ENCODE results near the gene MAP3K6. TPM values are rescaled to one million over a fixed set of nuclear protein-coding genes. Genes with fewer than 3 reads are reported as not detected.
A peak's percentile ranks its signal among the peaks of the same experiment; 100 is the strongest.

The MAP3K6 gene
- total and polyA plus RNA-seq, 7 experiments from 2014 or later = 5.9 to 17.0 (median 14.2) TPM

DNA sequence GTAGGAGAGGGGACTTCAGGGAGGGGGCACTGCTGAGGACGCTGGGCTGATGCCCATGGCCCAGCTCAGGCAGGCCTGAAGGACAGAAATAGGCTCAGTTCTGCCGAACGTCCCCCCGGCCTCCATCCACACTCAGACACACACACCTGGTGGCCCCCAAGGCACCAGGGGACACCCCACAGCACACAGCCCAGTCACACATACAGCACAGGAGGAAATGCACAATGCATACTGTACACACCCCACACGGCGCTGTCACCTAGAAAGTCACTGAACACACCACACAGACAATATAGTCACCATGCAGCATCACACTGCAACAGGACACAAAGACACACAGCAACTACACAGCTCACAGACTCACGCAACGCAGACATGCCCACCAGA lies 24.4 kb downstream of the MAP3K6 start:
- no peaks in the 10 kb centered on the region for H3K9me3 ChIP-seq (ENCODE audit: control insufficient read depth in 2 of 3, low read length in 3 of 3)

GRCh38 chr1:27341525-27342252 lies 25.1 kb downstream of the MAP3K6 start, which contains the start of gene SYTL1:
Gene SYTL1, plus strand, starts transcription at chr1:27342022. Its CDS starts 3,313 bp downstream, at chr1:27345335.
- Histone ChIP-seq H3K4me3 (ENCODE audit: low read length) (peak within 1 kb of the TSS; percentile 85), H3K4me1 (ENCODE audit: control insufficient read depth in 2 of 2, insufficient read depth in 2 of 2, low read length in 2 of 2) (peaks cover 11 to 29% of the 10 kb centered on the region in 2 donors), H3K36me3 (ENCODE audit: control insufficient read depth in 2 of 3, insufficient read depth in 3 of 3, low read length in 3 of 3) (peaks cover 0 to 23% (median 0%) of the 10 kb centered on the region in 3 experiments), H3K27me3 (ENCODE audit: control insufficient read depth in 2 of 2, insufficient read depth in 2 of 2, low read length in 2 of 2) (no peaks in the 10 kb centered on the region), H3K27ac (ENCODE audit: low read depth, low read length) (peak within 1 kb of the TSS; percentile 87), H3K9me3 (ENCODE audit: control insufficient read depth in 2 of 3, low read length in 3 of 3) (no peaks in the 10 kb centered on the region)
- ChIA-PET POLR2A (interaction anchor here (0.7 to 7.2 kb wide), 12 partner anchors 9 to 870 kb away, joined by 3 to 111 read pairs (median 4); partner anchors contain the start of genes HMGN2 and TMEM222), CTCF (interaction anchor here (0.5 to 2.8 kb wide), 10 partner anchors 9 to 893 kb away, joined by 3 to 23 read pairs (median 4); partner anchors contain the start of gene IFI6)
- peak; percentile 74 for ATAC-seq
- peak; percentile 49 to 72 (median 60) for DNase-seq
- peaks cover 22 to 68% (median 53%) of the 10 kb centered on the region in 7 donors for H3K4me1 Mint-ChIP-seq
- H3K4me3 Mint-ChIP-seq = peak within 1 kb of the TSS; percentile 91 to 100 (median 96)
- no peaks in the 10 kb centered on the region for H3K27me3 Mint-ChIP-seq
- intact Hi-C loops (cut with micrococcal nuclease) = loop anchor here (1.0 to 5.0 kb wide), 6 partner anchors 8 to 1211 kb away; partner anchors contain the start of genes MAP3K6 (in 1 of the 2), TMEM222 (in 1 of the 2) and TRNAU1AP (in 1 of the 2)
- H3K27ac Mint-ChIP-seq = peak within 1 kb of the TSS; percentile 86 to 98 (median 94)
- H3K9me3 Mint-ChIP-seq = peaks cover 0 to 4% (median 0%) of the 10 kb centered on the region in 11 donors
- H3K36me3 Mint-ChIP-seq = peaks cover 4 to 26% (median 6%) of the 10 kb centered on the region in 5 donors

More for the DNA sequence above, 24.4 kb downstream of the MAP3K6 start:
- ChIA-PET CTCF (interaction anchor here (0.5 to 2.8 kb wide), 11 partner anchors 10 to 892 kb away, joined by 3 to 23 read pairs (median 4); partner anchors contain the start of gene IFI6), POLR2A (interaction anchor here (0.7 to 7.2 kb wide), 11 partner anchors 9 to 870 kb away, joined by 3 to 111 read pairs (median 4); partner anchors contain the start of genes HMGN2 and TMEM222)
- Histone ChIP-seq H3K4me3 (ENCODE audit: low read length) (peak overlapping the region; percentile 85), H3K36me3 (ENCODE audit: control insufficient read depth in 2 of 3, insufficient read depth in 3 of 3, low read length in 3 of 3) (peaks cover 0 to 20% (median 3%) of the 10 kb centered on the region in 3 experiments), H3K27ac (ENCODE audit: low read depth, low read length) (peak overlapping the region; percentile 87), H3K4me1 (ENCODE audit: control insufficient read depth in 2 of 2, insufficient read depth in 2 of 2, low read length in 2 of 2) (peaks cover 11 to 29% of the 10 kb centered on the region in 2 donors), H3K27me3 (ENCODE audit: control insufficient read depth in 2 of 2, insufficient read depth in 2 of 2, low read length in 2 of 2) (no peaks in the 10 kb centered on the region)
- intact Hi-C loops (cut with micrococcal nuclease) = loop anchor here (1.0 to 5.0 kb wide), 5 partner anchors 15 to 1210 kb away; partner anchors contain the start of genes MAP3K6 (in 1 of the 2), TMEM222 (in 1 of the 2) and TRNAU1AP (in 1 of the 2)
- Mint-ChIP-seq H3K36me3 (peaks cover 4 to 23% (median 9%) of the 10 kb centered on the region in 5 donors), H3K27me3 (no peaks in the 10 kb centered on the region), H3K4me1 (peaks cover 22 to 68% (median 57%) of the 10 kb centered on the region in 7 donors), H3K9me3 (peaks cover 0 to 4% (median 0%) of the 10 kb centered on the region in 11 donors), H3K4me3 (peak overlapping the region; percentile 91 to 100 (median 96)), H3K27ac (peak overlapping the region; percentile 86 to 98 (median 94))
- ATAC-seq (peak; percentile 44), DNase-seq (peak in 4 of 9 donors; percentile 30 to 40 (median 34))

DNA sequence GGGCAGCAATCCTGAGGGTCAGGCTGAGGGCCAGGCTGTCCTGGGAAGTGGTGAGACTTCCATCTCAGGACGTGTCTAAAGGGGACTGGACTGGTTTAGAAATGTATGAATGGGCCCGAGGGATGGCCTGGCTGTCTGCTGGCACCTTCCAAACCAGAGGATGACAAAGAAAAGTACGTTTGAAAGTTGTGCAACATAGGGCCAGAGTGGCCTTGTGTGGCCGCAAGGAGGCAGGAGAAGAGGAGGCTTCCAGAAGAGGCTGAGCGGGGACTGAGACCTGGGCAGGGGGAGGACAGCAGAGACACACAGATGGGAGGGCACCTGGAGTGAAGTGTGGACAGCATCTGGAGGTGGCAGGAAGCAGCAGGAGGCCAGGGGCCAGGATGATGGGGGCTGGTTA lies 27.5 kb downstream of the MAP3K6 start:
- CTCF ChIA-PET = interaction anchor here (1.0 to 1.5 kb wide), 4 partner anchors 12 to 48 kb away, joined by 3 to 4 read pairs (median 3); no protein-coding TSS in a partner anchor
- Histone ChIP-seq H3K4me3 (ENCODE audit: low read length) (no peak overlapping the region), H3K36me3 (ENCODE audit: control insufficient read depth in 2 of 3, insufficient read depth in 3 of 3, low read length in 3 of 3) (peaks cover 4 to 31% (median 6%) of the 10 kb centered on the region in 3 experiments), H3K4me1 (ENCODE audit: control insufficient read depth in 2 of 2, insufficient read depth in 2 of 2, low read length in 2 of 2) (peaks cover 11 to 19% of the 10 kb centered on the region in 2 donors), H3K9me3 (ENCODE audit: control insufficient read depth in 2 of 3, low read length in 3 of 3) (no peaks in the 10 kb centered on the region), H3K27ac (ENCODE audit: low read depth, low read length) (peak overlapping the region; percentile 45), H3K27me3 (ENCODE audit: control insufficient read depth in 2 of 2, insufficient read depth in 2 of 2, low read length in 2 of 2) (no peaks in the 10 kb centered on the region)
- H3K4me3 Mint-ChIP-seq = peak overlapping the region in 9 of 10 donors; percentile 2 to 97 (median 59)
- intact Hi-C loops (cut with micrococcal nuclease) = no loop called here
- peaks cover 0 to 4% (median 0%) of the 10 kb centered on the region in 11 donors for H3K9me3 Mint-ChIP-seq
- no peaks in the 10 kb centered on the region for H3K27me3 Mint-ChIP-seq
- POLR2A ChIA-PET = interaction anchor here (0.8 to 2.2 kb wide), 5 partner anchors 10 to 15 kb away, joined by 3 to 5 read pairs (median 4); no protein-coding TSS in a partner anchor
- peaks cover 0 to 18% (median 5%) of the 10 kb centered on the region in 5 donors for H3K36me3 Mint-ChIP-seq
- DNase-seq (no peak), ATAC-seq (no peak)
- peak overlapping the region; percentile 56 to 98 (median 91) for H3K27ac Mint-ChIP-seq
- peaks cover 17 to 48% (median 38%) of the 10 kb centered on the region in 7 donors for H3K4me1 Mint-ChIP-seq

- Histone ChIP-seq H3K36me3 (ENCODE audit: control insufficient read depth in 2 of 3, insufficient read depth in 3 of 3, low read length in 3 of 3) (peaks cover 4 to 36% (median 9%) of the 10 kb centered on the region in 3 experiments), H3K27me3 (ENCODE audit: control insufficient read depth in 2 of 2, insufficient read depth in 2 of 2, low read length in 2 of 2) (no peaks in the 10 kb centered on the region), H3K9me3 (ENCODE audit: control insufficient read depth in 2 of 3, low read length in 3 of 3) (no peaks in the 10 kb centered on the region), H3K27ac (ENCODE audit: low read depth, low read length) (peak overlapping the region; percentile 45), H3K4me3 (ENCODE audit: low read length) (no peak overlapping the region), H3K4me1 (ENCODE audit: control insufficient read depth in 2 of 2, insufficient read depth in 2 of 2, low read length in 2 of 2) (peaks cover 11 to 15% of the 10 kb centered on the region in 2 donors)
- Mint-ChIP-seq H3K4me1 (peaks cover 17 to 45% (median 33%) of the 10 kb centered on the region in 7 donors), H3K36me3 (peaks cover 0 to 20% (median 9%) of the 10 kb centered on the region in 5 donors), H3K27me3 (no peaks in the 10 kb centered on the region), H3K27ac (peak overlapping the region; percentile 56 to 98 (median 91)), H3K4me3 (peak overlapping the region in 3 of 10 donors; percentile 59 to 97 (median 72)), H3K9me3 (peaks cover 0 to 4% (median 0%) of the 10 kb centered on the region in 11 donors)
- DNase-seq (no peak), ATAC-seq (no peak)
- ChIA-PET CTCF (interaction anchor here (1.0 to 1.5 kb wide), 3 partner anchors 18 to 49 kb away, joined by 3 to 4 read pairs (median 3); no protein-coding TSS in a partner anchor), POLR2A (interaction anchor here (0.8 to 2.2 kb wide), 4 partner anchors 10 to 15 kb away, joined by 3 to 6 read pairs (median 4); no protein-coding TSS in a partner anchor)
- intact Hi-C loops (cut with micrococcal nuclease) = no loop called here
Measured at GRCh38 chr1:27338751-27339150, 28.0 kb downstream of the MAP3K6 start.

- Mint-ChIP-seq H3K4me3 (no peak overlapping the region), H3K4me1 (peaks cover 30 to 53% (median 41%) of the 10 kb centered on the region in 7 donors), H3K27ac (no peak overlapping the region), H3K36me3 (peaks cover 0 to 14% (median 9%) of the 10 kb centered on the region in 5 donors), H3K9me3 (peaks cover 0 to 4% (median 0%) of the 10 kb centered on the region in 11 donors), H3K27me3 (no peaks in the 10 kb centered on the region)
- ATAC-seq (no peak), DNase-seq (no peak)
- CTCF ChIA-PET = interaction anchor here (0.6 to 1.1 kb wide), 2 partner anchors 39 to 1096 kb away, joined by 3 read pairs; no protein-coding TSS in a partner anchor
- H3K36me3 ChIP-seq (ENCODE audit: control insufficient read depth in 2 of 3, insufficient read depth in 3 of 3, low read length in 3 of 3) = peaks cover 11 to 56% (median 16%) of the 10 kb centered on the region in 3 experiments
- H3K4me3 ChIP-seq (ENCODE audit: low read length) = no peak overlapping the region
- H3K27ac ChIP-seq (ENCODE audit: low read depth, low read length) = no peak overlapping the region
- peaks cover 17 to 22% of the 10 kb centered on the region in 2 donors for H3K4me1 ChIP-seq (ENCODE audit: control insufficient read depth in 2 of 2, insufficient read depth in 2 of 2, low read length in 2 of 2)
- no peaks in the 10 kb centered on the region for H3K9me3 ChIP-seq (ENCODE audit: control insufficient read depth in 2 of 3, low read length in 3 of 3)
- no peaks in the 10 kb centered on the region for H3K27me3 ChIP-seq (ENCODE audit: control insufficient read depth in 2 of 2, insufficient read depth in 2 of 2, low read length in 2 of 2)
- intact Hi-C loops (cut with micrococcal nuclease) = no loop called here
- POLR2A ChIA-PET = interaction anchor here (0.6 to 1.6 kb wide), 3 partner anchors 9 to 59 kb away, joined by 3 to 6 read pairs (median 4); no protein-coding TSS in a partner anchor
Measured at GRCh38 chr1:27336756-27337155, 30.0 kb downstream of the MAP3K6 start.
